IPS DF 4.7 (cell line): ENCODE results near the gene PPFIBP2.

ENCODE experiments used
- DNase-seq: peaks from one replicate; pipeline ENCODE4 v3.0.0-alpha.2; 2013; ENCODE audit warnings: low spot score; ENCODE audit errors: extremely low read depth

Gene PPFIBP2

DNA sequence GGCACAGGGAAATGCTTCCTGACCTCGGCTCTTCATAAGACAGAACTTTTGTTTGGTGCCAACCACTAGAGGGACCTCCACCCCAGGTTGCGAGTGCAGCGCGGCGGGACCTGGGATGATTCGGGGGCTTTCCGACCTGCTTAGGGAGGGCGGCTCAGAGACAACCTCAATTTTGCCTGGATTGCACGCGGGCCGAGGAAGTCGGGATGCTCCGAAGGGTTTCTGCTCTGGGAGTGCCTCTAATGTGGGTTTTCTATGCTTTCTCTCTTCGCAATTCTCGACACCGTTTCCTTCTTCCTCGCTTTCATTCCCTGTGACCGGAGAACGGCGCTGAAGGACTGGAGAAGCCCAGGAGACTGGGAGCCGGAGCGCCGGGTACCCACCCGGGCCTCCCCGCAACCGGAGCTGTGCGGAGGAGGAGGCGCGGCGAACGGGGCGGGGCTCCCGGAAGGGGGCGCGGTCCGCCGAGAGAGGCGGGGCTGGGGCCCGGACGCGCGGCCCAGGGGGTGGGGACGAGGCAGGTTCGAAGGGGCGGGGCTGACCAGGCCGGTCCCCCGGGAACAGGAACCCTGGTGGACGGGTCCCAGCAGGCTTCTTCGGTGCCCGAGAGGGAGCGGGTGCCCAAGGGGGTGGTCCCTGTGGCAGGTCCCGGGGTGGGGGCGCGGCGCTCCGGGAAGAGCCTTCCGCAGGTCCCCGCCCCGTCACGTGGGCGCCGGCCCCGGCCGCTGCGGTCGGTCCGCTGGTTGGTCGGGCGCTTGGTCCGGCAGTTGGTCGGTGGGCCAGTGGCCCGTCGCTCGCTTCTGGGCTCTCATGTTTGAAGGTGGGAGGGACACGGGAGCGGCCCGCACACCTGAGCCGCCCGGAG is at the start of gene PPFIBP2:
PPFIBP2 (plus strand) TSS at position 766 of the 865 bp plus-strand sequence. CDS start 35,477 bp downstream, outside the sequence.
- DNase-seq: no peak

DNA sequence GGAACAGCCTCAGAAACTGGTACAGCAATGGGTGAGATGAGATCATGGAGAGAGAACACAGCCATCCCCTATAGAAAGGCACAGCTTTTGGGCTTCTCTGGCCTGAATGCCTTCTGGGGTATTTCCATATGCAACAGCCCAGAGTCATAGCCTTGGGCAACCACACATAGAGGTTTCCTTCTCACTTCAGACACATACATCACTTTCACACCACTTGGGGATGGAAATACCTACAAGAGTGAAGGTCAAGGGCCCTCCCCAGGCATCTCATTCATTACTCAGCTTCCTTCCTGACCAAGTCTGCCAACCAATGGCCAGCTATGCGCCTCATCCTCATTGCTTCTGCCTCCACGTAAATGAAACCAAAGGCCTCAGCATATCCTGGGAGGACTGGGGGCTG is 46.1 kb upstream of the PPFIBP2 start:
- no peak for DNase-seq

DNA sequence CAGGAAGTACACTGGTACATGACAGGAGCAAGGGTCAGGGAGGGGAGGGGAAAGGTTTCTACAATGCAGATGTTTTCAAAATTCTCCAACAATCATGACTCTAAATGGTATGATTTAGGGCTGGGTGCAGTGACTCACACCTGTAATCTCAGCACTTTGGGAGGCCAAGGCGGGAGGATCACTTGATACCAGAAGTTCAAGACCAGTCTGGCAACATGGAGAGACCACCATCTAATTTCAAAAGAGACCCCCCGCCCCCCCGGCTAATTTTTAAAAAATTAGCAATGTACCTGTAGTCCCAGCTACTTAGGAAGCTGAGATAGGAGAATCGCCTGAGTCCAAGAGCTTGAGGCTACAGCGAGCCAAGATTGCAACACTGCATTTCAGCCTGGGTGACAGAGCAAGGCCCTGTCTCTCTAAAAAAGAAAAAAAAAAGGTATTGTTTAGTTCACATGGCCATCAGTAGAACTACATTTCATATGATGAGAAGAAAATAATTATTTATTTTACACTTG is 44.4 kb upstream of the PPFIBP2 start:
- DNase-seq: no peak

DNA sequence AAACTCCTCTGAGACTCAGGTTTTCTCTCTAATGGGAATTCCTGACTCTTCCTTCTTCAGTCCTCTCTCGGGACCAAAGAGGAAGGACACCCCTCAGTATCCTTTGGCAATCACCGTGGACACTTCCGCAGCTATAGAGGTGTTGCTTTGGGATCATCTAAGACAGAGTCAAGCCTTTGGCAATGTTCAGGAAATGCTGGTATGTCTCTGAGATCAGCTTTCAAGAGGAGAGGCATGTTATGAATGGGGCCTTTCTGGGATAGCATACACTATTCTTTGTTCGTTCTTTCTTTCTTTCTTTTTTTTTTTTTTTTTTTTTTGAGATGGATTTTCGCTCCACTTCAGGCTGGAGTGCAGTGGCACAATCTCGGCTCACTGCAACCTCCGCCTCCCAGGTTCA is 42.7 kb upstream of the PPFIBP2 start:
- no peak for DNase-seq

DNA sequence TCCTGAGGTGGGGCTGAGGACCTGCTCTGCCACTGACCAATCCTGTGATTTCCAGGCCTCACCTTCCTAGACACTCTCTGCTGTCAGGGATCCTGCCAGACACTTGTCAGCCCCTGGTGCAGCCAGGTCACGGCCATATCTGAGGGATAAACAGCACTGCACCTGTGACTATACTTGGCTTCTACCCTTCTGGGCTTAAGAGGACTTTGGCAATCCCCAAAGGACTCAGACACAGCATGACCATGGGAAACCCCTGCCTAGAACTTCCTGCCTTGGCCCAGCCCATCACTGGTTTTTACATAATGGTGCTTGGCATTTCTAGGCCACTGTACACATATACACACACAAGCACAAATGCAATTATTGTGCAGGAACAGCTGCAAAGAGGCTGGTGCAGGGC is 40.1 kb upstream of the PPFIBP2 start:
- no peak for DNase-seq

DNA sequence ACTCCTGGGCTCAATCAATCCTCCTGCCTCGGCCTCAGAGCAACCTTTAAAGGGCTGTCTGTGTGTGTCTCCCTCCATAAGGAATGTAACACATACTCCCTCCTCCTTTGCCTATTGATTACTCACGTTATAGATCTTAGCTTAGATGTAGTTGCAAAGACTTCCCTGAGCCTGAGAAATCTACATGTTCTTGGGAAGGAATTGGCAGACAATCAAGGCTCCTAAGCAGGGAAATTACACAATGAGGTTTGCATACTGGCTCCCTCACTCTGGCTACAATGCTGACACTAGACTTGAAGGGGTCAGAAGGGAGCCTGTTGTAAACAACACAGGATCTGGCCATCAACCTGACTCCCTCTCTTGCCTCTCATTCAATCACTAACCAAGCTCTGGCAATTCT is 33.7 kb upstream of the PPFIBP2 start:
- no peak for DNase-seq

DNA sequence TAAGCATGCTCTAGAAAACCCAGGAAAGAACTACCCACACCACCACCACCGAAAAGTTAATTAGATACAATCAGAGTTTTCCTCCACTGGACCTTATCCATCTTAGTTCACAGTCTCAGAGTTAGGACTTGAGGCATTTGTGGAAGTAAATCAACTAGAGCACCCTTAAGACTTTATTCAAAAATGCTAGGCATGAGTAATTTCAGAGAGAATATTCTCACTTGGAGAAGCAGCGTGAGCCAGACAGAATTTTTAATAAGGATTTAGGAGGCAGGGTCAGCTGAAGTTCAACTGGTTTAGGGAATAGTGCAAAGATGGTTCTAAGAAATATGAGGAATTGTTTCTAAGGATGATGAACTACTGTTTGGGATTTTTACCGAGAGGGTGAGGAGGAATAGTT is 29.7 kb upstream of the PPFIBP2 start:
- no peak for DNase-seq

DNA sequence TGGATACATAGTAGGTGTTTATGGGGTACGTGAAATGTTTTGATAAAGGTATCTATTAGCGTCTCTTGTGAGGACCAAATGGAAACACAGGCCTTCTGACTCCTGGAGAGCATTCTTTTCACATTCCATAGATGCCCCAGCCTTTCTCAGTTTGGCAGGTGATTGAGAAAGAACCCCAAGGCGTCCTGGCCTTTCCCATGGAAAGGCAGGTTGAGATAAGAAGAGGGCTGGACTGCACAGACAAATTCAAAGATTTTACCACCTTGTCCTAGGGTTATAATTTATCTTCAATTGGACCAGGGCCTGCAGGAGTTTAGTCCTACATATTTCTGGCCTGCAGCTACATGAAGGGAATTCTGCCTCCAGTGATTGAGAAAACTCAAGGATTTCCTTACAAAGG is 29.2 kb upstream of the PPFIBP2 start:
- DNase-seq: no peak

DNA sequence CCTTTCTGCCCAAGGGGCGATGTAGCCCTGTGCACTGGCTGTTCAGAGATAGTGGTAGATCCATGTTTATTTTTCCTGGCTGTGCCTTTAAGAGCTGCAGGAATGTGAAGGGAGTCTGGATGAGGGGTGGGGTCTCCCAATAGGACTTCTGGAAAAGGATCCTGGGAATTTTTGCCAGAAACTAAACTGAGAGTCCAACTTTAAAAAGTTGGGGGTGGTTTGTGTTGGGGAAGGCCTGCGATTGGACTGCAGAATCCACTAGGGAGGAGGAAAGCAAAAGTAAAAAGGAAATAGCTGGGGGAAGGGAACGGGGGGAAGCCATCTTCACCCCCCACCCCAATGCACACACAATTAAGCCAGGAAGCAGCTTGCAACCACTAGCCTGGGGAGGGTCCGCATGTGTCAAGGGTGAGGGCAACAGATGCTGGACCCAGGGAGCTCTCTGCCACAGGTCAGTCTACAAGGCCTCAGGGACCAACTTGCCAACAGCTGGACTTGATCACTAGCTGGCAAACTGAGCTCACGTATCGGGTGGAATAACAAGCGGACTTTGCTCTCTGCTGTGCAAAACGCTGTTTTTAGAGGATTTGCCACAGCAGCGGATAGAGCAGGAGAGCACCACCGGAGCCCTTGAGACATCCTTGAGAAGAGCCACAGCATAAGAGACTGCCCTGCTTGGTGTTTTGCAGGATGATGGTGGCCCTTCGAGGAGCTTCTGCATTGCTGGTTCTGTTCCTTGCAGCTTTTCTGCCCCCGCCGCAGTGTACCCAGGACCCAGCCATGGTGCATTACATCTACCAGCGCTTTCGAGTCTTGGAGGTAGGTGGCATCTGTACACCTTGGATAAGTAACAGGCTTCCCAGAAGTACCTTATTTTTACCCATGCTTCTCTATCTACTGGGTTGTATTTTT is 28.4 kb upstream of the PPFIBP2 start, which contains the start of gene OLFML1:
OLFML1 (plus strand) TSS at position 321 of the 912 bp plus-strand sequence; CDS start at position 691, 370 bp downstream.
- no peak for DNase-seq

DNA sequence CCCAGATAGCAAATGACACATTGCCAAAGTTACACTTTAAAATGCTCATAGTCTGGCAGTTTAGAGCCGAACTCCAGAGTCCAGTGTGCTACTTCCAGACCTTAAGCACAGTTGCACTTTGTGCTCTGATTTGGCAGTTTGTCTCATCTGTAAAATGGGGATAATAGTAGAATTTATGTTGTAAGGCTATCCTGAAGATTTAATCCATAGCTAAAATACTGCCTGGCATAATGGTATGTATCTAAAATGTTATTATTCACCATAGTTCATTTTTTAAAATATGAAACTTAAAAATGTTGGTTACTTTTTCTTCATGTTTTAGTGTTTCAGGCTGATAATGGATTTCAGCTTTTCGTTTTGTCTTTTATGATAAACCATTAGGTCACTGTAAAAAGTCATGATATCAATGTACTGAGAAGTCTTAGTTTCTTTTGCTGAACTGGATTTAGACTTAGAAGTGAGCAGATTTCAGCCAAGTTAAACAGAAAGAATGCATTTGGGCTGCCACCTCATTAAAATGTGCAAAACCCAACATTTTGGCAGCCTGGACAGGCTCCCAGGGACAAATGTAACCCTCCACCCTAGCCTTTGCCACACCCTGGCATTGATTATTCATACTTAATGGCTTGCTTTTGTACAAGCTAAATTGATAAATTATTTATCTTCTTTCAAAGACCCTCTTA is 27.6 kb upstream of the PPFIBP2 start:
- DNase-seq: no peak

DNA sequence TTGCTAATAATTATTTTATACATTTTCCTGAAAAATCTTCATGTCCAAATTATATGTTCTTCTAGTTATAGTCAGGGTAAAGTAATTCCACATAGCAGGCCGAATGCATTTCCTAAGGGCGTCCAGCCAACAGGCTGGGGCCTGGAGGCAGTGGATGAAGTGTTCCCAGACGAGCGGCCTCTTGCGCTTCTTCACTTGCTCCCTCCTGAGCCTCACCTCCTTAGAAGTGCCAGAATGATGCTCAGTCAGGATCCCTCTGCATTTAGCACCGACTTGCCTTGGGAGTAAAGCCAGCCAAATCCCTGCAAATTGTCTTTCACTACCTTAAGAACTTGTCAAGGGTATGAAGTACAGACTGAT is 27.0 kb upstream of the PPFIBP2 start:
- no peak for DNase-seq

DNA sequence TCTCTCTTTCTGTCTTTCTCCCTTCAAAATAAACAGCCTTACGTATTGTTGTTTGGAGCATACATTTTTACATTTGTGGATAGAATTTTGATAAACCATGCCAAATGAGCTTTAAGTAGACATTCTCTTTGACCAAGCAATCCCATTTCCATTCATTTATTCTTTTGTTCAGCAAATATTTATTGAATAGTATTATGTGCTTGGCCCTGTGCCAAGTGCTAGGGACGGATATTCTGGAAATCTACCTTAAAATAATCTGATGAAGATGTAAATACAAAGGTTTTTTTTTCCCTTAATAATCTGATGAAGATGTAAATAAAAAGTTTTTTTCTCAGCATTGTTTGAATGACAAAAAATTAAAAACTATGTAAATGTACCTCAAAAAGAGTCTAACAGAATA is 26.4 kb upstream of the PPFIBP2 start:
- DNase-seq: no peak

DNA sequence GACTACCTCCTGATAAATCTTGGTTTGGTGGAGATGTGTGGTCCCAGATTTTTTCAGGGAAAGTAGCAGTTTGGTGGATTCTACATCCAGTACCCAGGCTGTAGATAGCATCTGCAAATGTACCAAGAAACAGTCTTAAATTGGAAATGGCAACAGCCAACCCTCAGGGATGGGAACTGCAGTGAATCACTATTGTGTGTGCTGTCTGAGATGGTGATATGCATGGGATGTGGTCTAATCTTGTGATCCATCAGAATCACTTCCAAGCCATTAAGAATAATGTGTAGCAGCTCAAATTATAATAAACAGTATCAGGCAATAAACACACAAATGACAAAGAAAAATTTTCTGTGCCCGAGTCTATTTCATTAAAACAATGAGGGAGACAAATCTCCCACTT is 25.1 kb upstream of the PPFIBP2 start:
- no peak for DNase-seq

DNA sequence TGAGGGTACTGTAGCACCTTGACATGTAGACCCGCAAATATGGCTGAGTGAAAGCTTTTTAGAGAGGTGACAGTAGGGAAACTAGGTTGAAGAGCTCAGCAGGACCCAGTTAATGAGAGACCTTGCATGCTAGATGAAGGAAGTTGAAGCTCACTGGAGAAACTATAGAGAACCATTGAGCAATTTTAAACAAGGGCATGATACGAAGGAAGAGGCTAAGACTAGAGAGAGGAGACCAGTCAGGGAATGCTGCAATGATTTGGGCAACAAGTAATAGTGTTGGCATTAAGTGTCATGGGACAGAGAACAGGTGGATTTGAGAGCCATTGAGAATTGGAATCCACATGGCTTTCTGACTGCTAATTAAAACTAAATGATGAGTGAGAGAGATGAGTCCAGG is 24.4 kb upstream of the PPFIBP2 start:
- DNase-seq: no peak

DNA sequence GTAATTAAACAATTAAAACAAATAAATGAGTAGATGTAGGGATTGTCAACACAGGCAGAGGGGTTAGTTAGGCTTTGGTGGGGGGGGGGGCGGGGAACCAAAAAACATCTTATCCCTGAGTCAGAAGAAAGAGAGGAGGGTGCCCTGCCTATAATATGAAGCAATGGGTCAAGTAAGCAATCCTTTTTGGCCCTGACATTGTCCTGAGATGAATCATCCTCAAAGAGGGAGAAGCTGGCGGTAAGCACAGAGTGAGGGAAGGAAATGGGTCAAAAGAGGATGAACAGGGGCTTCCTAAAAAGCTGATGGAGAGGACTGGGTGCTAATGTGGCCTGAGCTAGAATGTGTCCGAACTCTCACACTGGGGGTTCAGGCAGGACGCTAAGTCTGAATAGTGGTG is 23.7 kb upstream of the PPFIBP2 start:
- no peak for DNase-seq

DNA sequence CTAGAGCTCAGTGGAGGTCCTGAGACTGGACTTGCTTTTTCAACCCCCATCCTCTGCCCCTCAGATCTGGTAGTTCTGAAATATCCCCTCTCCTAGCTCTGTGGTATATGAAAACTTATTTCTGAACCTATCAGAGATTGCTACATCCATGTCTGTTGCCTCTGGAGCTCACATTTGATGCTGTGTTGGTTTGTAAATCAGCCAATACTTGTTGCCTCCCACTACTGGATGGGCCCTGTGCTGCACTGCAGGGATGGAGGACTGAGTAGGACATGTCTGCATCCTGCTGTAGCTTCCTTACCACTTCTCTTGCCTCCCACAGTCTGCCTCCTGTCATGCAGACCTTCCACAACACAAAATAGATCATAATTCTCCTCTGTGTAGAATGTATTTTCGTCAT is 23.3 kb upstream of the PPFIBP2 start:
- DNase-seq: no peak

DNA sequence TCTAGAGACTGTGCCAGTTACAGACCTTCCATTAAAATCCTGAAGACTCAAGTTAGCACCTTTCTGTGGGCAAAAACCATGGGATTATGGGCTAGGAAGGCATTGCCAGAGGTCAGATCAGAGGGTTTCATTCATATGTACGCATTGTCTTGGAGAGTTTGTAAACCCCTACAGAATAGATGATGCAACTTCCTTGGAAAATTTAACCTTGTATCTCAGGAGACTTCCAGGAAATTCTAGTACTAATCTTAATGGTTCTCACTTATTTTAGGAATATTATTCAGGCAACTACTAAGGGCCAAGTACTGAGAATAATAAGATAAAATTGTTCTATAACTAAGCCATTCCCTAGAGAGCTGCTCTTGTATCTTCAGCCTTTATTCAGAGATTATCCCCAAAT is 21.5 kb upstream of the PPFIBP2 start:
- no peak for DNase-seq

DNA sequence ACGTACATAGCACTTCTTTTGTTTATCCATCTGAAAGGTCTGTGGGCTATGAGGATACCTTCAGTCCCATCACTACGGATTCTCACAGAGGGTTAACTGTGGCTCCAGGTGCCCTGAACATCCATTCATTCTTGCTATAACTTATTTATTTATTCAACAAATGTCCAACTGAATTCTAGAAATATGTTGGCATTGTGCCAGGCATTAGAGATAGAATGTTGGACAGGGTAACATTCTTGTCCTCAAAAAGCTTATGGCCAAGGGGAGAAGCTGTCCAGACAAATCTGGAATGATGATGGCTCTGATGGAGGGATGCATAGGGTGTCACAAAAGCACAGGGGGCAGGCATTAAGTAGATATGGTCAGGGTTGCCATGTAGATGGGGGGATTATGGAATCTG is 20.1 kb upstream of the PPFIBP2 start:
- no peak for DNase-seq

DNA sequence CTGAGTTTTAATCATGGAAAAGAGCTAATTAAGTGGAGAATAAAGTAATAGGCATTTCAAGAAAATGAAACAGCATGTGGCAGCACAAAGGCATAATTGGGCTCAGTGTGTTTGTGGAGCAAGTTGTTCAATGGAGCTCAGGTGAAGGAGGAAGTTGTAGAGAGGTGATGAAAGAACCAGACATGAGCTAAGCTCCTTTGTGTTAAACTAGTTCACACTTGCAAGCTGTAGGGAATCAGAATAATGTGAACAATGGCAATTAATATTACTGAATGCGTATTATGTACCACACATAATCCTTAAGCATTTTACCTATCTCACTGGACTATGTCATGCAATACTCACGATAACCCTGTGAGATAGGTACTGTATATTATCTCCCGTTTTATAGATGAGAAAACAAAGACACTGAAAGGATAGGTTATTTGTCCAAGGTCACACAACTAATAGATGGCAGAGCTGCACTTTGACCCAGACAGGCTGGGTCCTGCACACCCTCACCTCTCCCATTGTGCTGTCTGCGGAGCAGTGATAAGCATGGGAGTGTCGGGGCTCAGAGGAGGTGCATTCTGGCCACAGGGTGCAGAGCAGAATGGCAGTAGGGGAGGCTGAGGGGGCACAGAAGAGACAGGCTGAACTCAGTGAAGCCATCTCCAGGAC is 19.6 kb upstream of the PPFIBP2 start:
- DNase-seq: no peak

DNA sequence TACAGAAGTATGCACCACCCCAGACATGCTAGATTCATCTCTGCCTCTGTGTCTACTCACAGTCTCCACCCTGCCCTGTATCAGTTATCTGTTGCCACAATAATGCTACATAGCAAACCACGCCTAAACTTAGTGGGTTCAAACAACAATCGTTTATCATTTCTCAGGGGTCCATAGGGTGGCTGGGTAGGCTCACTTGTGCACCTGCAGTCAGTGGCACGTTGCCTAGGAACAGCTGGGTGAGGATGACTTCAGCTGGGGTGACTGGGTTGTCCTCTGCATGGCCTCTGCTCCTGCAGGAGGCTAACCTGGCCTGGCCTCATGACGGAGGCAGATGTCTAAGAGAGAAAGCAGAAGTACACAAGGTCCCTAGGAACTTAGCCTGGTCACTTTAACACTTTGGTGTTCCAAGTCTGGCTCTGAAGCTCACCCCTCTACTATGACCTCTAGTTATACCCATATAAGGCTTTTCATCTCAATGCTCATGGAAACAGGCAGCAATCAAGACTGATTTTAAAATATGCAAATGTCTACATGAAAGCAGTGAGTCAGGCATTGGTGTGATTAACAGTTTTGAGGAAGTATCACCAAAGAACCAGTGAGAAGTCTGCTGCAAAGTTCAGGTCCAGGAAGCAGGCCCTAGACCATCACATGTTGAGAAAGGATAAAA is 17.8 kb upstream of the PPFIBP2 start:
- no peak for DNase-seq
